ENCODE measurements around the gene SUN2. TPM values are rescaled to one million over a fixed set of nuclear protein-coding genes. Genes with fewer than 3 reads are reported as not detected.

SUN2 gene
- total and polyA plus RNA-seq, 8 donors = 25.3 to 387 (median 117) TPM

DNA sequence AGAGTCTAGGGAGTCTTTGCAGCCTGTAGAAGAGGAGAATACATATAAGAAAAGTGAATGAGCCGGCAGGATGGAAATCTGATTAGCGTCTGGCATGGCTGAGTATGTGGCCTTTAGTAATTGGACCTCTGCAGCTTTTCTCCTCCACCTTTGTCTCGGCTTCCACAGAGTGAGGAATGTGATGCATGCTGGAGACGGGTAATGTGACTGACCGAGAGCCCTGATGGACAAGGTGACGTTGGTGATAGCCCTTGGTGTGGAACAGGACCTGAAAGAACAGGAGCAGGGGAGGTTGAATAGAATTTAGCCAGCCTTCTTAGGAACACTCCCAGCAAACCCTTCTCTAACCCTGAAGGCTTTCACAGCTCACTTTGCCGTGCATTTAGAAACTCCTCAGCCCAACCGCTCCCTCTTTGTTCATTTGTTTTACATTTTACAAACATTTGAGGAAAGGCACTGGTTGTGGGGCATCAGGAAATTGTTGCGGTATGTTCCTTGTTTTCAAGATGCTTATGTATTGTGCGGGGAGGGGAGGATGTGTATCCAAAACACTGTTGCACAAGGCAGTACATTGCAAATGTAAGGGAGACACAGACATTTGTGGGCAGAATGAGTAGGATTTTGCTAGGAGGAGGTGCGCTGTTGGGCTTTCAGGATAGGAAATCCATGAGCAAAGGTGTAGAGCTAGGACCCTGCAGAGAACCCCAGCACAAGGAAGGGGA lies 43.2 kb downstream of the SUN2 start:
- Histone ChIP-seq H3K27ac (no peak overlapping the region), H3K9me3 (no peaks in the 10 kb centered on the region), H3K27me3 (no peaks in the 10 kb centered on the region), H3K36me3 (peaks cover 22 to 48% (median 47%) of the 10 kb centered on the region in 4 donors), H3K4me1 (peaks cover 24 to 82% (median 38%) of the 10 kb centered on the region in 4 donors), H3K4me3 (no peak overlapping the region)
- TF ChIP-seq POLR2A (IDR thresholded peaks at IDR 0.05) (no peak), POLR2AphosphoS5 (IDR thresholded peaks at IDR 0.05) (no peak), EP300 (IDR thresholded peaks at IDR 0.05) (no peak)
- TF ChIP-seq, protein P1, sequence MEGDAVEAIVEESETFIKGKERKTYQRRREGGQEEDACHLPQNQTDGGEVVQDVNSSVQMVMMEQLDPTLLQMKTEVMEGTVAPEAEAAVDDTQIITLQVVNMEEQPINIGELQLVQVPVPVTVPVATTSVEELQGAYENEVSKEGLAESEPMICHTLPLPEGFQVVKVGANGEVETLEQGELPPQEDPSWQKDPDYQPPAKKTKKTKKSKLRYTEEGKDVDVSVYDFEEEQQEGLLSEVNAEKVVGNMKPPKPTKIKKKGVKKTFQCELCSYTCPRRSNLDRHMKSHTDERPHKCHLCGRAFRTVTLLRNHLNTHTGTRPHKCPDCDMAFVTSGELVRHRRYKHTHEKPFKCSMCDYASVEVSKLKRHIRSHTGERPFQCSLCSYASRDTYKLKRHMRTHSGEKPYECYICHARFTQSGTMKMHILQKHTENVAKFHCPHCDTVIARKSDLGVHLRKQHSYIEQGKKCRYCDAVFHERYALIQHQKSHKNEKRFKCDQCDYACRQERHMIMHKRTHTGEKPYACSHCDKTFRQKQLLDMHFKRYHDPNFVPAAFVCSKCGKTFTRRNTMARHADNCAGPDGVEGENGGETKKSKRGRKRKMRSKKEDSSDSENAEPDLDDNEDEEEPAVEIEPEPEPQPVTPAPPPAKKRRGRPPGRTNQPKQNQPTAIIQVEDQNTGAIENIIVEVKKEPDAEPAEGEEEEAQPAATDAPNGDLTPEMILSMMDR (IDR thresholded peaks at IDR 0.05) = no peak
- intact Hi-C loops (cut with DNase I; ENCODE audit: low total_unique reads) = no loop called here
- no peak for DNase-seq
- WGBS, 5 donors = 74 to 84% (median 82%) methylated on average over 11 of the region's 11 CpGs

DNA sequence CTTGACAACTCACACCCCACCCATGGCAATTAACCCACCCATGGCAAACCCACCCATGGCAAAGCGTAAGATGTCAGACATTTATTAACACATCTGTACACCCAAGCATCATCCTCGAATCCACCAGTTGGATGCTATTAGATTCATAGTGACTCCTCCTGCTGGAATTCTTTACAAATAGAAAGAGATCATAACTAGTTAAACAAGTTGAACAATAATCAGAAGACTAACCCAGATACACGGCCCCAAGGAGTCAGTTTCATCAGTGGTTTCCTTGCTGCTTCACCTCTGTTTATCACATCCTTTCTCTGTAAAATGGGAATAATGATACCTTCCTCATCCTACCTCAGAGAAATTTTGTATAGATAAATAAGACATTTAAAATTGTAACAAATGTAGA lies 44.9 kb downstream of the SUN2 start:
- no peaks in the 10 kb centered on the region for H3K9me3 ChIP-seq

DNA sequence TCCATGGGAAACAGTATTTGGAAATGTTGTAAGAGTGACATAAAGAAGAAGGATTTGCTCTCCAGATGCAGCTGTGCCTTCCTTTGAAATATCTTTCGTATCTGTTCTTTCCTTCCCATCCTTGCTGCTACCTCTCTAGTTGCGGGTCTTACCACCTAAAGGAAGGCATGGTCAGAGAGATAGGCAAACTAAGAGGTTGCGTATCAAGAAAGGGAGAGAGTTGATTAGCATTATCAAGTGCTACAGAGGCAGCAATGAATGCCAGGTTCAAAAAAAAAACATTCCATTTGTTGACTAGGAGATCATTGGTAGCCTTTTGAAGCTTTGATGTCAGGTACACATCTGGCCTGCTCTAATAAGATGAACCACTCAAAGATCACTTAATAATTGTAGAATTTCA lies 45.4 kb downstream of the SUN2 start:
- Histone ChIP-seq H3K9me3 (no peaks in the 10 kb centered on the region), H3K4me3 (no peak overlapping the region), H3K4me1 (peaks cover 34 to 86% (median 48%) of the 10 kb centered on the region in 4 donors), H3K27ac (no peak overlapping the region), H3K27me3 (no peaks in the 10 kb centered on the region), H3K36me3 (peaks cover 3 to 25% (median 25%) of the 10 kb centered on the region in 4 donors)
- TF ChIP-seq POLR2AphosphoS5 (IDR thresholded peaks at IDR 0.05) (no peak), EP300 (IDR thresholded peaks at IDR 0.05) (no peak), POLR2A (IDR thresholded peaks at IDR 0.05) (no peak)
- TF ChIP-seq, protein P1 (IDR thresholded peaks at IDR 0.05) = no peak
- intact Hi-C loops (cut with DNase I; ENCODE audit: low total_unique reads) = no loop called here
- DNase-seq = no peak
- 82 to 89% (median 87%) methylated on average over 3 of the region's 3 CpGs for WGBS, 5 donors

More for the DNA sequence above, 44.9 kb downstream of the SUN2 start:
- no peaks in the 10 kb centered on the region for H3K27me3 ChIP-seq
- H3K27ac ChIP-seq = no peak overlapping the region
- 69 to 79% (median 74%) methylated on average over 3 of the region's 3 CpGs for WGBS, 5 donors
- H3K4me1 ChIP-seq = peaks cover 34 to 89% (median 48%) of the 10 kb centered on the region in 4 donors
- DNase-seq = no peak
- H3K4me3 ChIP-seq = no peak overlapping the region
- intact Hi-C loops (cut with DNase I; ENCODE audit: low total_unique reads) = no loop called here
- no peak for TF ChIP-seq EP300 (IDR thresholded peaks at IDR 0.05)
- no peak for TF ChIP-seq POLR2A (IDR thresholded peaks at IDR 0.05)
- TF ChIP-seq POLR2AphosphoS5 (IDR thresholded peaks at IDR 0.05) = no peak
- H3K36me3 ChIP-seq = peaks cover 4 to 31% (median 30%) of the 10 kb centered on the region in 4 donors

DNA sequence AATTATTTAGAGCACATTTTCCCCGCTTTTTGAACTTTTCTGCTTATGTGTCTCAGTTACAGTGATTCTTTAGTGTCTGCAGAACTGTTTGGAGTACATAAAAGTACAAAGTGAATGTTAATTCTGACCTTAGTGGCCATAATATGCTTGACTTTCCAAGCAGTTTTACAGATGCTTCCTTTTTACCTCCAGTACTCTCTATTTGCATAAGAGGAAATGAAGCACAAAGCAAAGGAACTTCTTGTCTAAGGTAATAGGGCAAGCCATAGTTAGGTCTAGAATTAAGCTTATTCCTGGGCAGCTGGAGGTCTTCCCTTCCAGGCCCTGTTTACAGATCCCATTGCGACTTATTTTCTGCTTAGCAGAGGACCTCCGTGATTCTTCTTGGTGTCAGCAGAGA lies 46.5 kb downstream of the SUN2 start:
- Histone ChIP-seq H3K36me3 (peaks cover 0 to 24% (median 21%) of the 10 kb centered on the region in 4 donors), H3K4me1 (peaks cover 35 to 85% (median 51%) of the 10 kb centered on the region in 4 donors), H3K4me3 (no peak overlapping the region), H3K9me3 (no peaks in the 10 kb centered on the region), H3K27ac (no peak overlapping the region), H3K27me3 (no peaks in the 10 kb centered on the region)
- intact Hi-C loops (cut with DNase I; ENCODE audit: low total_unique reads) = no loop called here
- no peak for DNase-seq
- 83 to 89% (median 88%) methylated on average over 3 of the region's 3 CpGs for WGBS, 5 donors
- TF ChIP-seq POLR2A (IDR thresholded peaks at IDR 0.05) (no peak), EP300 (IDR thresholded peaks at IDR 0.05) (no peak), POLR2AphosphoS5 (IDR thresholded peaks at IDR 0.05) (no peak)
- TF ChIP-seq, protein P1 (IDR thresholded peaks at IDR 0.05) = no peak

DNA sequence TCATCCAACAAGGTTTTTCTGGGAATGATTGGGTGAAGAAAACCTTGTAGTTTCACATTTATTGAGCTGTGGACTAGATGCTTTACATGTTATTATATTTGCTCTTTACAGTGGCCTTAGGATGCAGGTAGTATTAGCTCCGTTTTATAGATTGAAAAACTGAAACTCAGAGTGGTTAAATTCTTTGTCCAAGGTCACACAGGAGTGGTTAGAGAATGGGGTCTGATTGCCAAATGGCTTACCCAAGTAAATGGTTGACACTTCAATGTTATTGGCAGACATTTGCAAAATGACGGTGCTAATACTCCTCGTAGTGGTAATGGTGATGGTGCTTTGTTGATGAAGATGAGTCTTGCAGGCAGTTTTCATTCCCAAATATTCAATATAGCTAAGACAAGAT lies 47.8 kb downstream of the SUN2 start:
- WGBS, 5 donors = 82 to 90% (median 88%) methylated on average over 3 of the region's 3 CpGs
- intact Hi-C loops (cut with DNase I; ENCODE audit: low total_unique reads) = no loop called here
- H3K27ac ChIP-seq = peak overlapping the region in 2 of 5 donors; percentile 96 to 99
- H3K27me3 ChIP-seq = no peaks in the 10 kb centered on the region
- peaks cover 36 to 72% (median 45%) of the 10 kb centered on the region in 4 donors for H3K4me1 ChIP-seq
- no peaks in the 10 kb centered on the region for H3K9me3 ChIP-seq
- peak overlapping the region in 2 of 4 donors; percentile 80 to 92 for H3K4me3 ChIP-seq
- DNase-seq = no peak
- H3K36me3 ChIP-seq = peaks cover 0 to 24% (median 21%) of the 10 kb centered on the region in 4 donors
- no peak for TF ChIP-seq EP300 (IDR thresholded peaks at IDR 0.05)
- TF ChIP-seq, protein P1 (IDR thresholded peaks at IDR 0.05) = no peak
- TF ChIP-seq POLR2AphosphoS5 (IDR thresholded peaks at IDR 0.05) = no peak
- TF ChIP-seq POLR2A (IDR thresholded peaks at IDR 0.05) = no peak
